C4-2B (cell line): ENCODE data around the gene UCHL1.

Experiments
- ZFX ChIP-seq: fragments of 450-650 bp; IDR thresholded peaks from 2 replicates; pipeline ENCODE4 v1.6.1; 2017
- TF ChIP-seq, protein P1 (sequence below): fragments of 450-650 bp; conservative IDR thresholded peaks from 2 replicates; pipeline ENCODE4 v1.5.1; 2017; ENCODE audit warnings: mild to moderate bottlenecking

DNA sequence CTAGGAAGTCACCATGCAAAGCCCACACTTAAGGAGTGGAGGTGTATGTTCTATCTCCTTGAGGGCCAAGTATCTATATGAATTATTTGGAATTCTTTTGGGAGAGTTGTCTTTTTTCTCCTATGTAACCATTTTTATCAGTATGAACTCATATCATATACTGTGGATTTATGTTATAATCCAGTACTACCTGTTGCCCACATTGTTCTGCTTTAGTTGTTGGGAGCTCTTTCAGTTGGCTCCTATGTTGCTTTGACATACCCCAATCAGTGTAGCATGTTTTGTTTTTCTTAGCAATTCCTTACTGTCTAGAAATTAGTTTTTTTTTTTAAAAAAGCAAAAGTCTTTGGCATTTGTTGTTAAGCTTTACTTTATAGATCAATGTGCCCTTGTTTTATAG lies 13.0 kb downstream of the UCHL1 start:
- TF ChIP-seq, protein P1, sequence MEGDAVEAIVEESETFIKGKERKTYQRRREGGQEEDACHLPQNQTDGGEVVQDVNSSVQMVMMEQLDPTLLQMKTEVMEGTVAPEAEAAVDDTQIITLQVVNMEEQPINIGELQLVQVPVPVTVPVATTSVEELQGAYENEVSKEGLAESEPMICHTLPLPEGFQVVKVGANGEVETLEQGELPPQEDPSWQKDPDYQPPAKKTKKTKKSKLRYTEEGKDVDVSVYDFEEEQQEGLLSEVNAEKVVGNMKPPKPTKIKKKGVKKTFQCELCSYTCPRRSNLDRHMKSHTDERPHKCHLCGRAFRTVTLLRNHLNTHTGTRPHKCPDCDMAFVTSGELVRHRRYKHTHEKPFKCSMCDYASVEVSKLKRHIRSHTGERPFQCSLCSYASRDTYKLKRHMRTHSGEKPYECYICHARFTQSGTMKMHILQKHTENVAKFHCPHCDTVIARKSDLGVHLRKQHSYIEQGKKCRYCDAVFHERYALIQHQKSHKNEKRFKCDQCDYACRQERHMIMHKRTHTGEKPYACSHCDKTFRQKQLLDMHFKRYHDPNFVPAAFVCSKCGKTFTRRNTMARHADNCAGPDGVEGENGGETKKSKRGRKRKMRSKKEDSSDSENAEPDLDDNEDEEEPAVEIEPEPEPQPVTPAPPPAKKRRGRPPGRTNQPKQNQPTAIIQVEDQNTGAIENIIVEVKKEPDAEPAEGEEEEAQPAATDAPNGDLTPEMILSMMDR, result no peak
- no peak for TF ChIP-seq ZFX
